SK-N-MC (cell line): ENCODE results near the gene SOBP.

ENCODE experiments used
- EZH2 ChIP-seq: fragments of 200-600 bp; sonication (generic); IDR thresholded peaks from one replicate; pipeline ENCODE4 v1.6.1; 2017; ENCODE audit warnings: antibody characterized with exemption
- POLR2AphosphoS5 ChIP-seq: IDR thresholded peaks from 2 replicates; pipeline ENCODE4 v1.6.1; 2012; ENCODE audit warnings: mild to moderate bottlenecking, low read depth, low read length, borderline replicate concordance

- TF ChIP-seq POLR2AphosphoS5 (peak; percentile 49; the same call in 1 of the 2 replicates), EZH2 (no peak)
Measured at GRCh38 chr6:107585815-107586435, 96.0 kb downstream of the SOBP start.
